ENCODE data around the gene MYO3B.

- no peak for TF ChIP-seq EZH2 (IDR thresholded peaks at IDR 0.05)
- no peak for TF ChIP-seq POLR2AphosphoS5 (IDR thresholded peaks at IDR 0.05; ENCODE audit: borderline replicate concordance, low read depth, low read length)
These were observed 465.4 kb downstream of the MYO3B start for GRCh38 chr2:170643346-170643745.
